Rectal smooth muscle tissue (tissue), 1 donor: ENCODE results near the gene HSD17B13.
"Not testable (repeated sequence)": the region's sequence is repeated elsewhere in the genome, so short reads cannot be mapped to it uniquely, and the experiment has no call there.

Source experiments
- H3K27ac ChIP-seq: one replicate; pipeline ENCODE4 v1.7.0; 2013; ENCODE audit warnings: low read depth, low read length, inconsistent platforms
- H3K27me3 ChIP-seq: one replicate; pipeline ENCODE4 v1.7.0; 2013; ENCODE audit warnings: low read length; ENCODE audit not compliant: control insufficient read depth, insufficient read depth
- H3K36me3 ChIP-seq: one replicate; pipeline ENCODE4 v1.7.0; 2013; ENCODE audit warnings: low read length; ENCODE audit not compliant: control insufficient read depth, insufficient read depth
- H3K4me1 ChIP-seq: one replicate; pipeline ENCODE4 v1.7.0; 2013; ENCODE audit warnings: low read length; ENCODE audit not compliant: control insufficient read depth, insufficient read depth
- H3K4me3 ChIP-seq: one replicate; pipeline ENCODE4 v1.7.0; 2013; ENCODE audit warnings: low read length
- H3K9ac ChIP-seq: one replicate; pipeline ENCODE4 v1.7.0; 2013; ENCODE audit warnings: low read length

Gene HSD17B13

GRCh38 chr4:87310691-87311335 lies 11.9 kb downstream of the HSD17B13 start:
- Histone ChIP-seq H3K36me3 (no peaks in the 10 kb centered on the region), H3K27me3 (no peaks in the 10 kb centered on the region), H3K4me1 (no peaks in the 10 kb centered on the region), H3K4me3 (no peak overlapping the region), H3K9ac (no peak overlapping the region), H3K27ac (no peak overlapping the region)

- Histone ChIP-seq H3K27ac (no peak overlapping the region), H3K4me3 (no peak overlapping the region), H3K27me3 (no peaks in the 10 kb centered on the region), H3K4me1 (no peaks in the 10 kb centered on the region), H3K9ac (no peak overlapping the region), H3K36me3 (no peaks in the 10 kb centered on the region)
These were observed 13.1 kb downstream of the HSD17B13 start for GRCh38 chr4:87309625-87310024.

GRCh38 chr4:87306056-87306455 lies 16.6 kb downstream of the HSD17B13 start:
- Histone ChIP-seq H3K27ac (no peak overlapping the region), H3K4me1 (no peaks in the 10 kb centered on the region), H3K9ac (no peak overlapping the region), H3K4me3 (no peak overlapping the region), H3K36me3 (no peaks in the 10 kb centered on the region), H3K27me3 (no peaks in the 10 kb centered on the region)

GRCh38 chr4:87305562-87305961 lies 17.1 kb downstream of the HSD17B13 start:
- no peaks in the 10 kb centered on the region for H3K36me3 ChIP-seq
- no peaks in the 10 kb centered on the region for H3K4me1 ChIP-seq
- H3K4me3 ChIP-seq: no peak overlapping the region
- H3K27ac ChIP-seq: no peak overlapping the region
- H3K27me3 ChIP-seq: no peaks in the 10 kb centered on the region
- H3K9ac ChIP-seq: no peak overlapping the region

GRCh38 chr4:87304745-87305432 lies 17.8 kb downstream of the HSD17B13 start:
- Histone ChIP-seq H3K4me3 (no peak overlapping the region), H3K27ac (no peak overlapping the region), H3K4me1 (no peaks in the 10 kb centered on the region), H3K36me3 (no peaks in the 10 kb centered on the region), H3K27me3 (no peaks in the 10 kb centered on the region), H3K9ac (no peak overlapping the region)

- no peaks in the 10 kb centered on the region for H3K36me3 ChIP-seq
- no peak overlapping the region for H3K9ac ChIP-seq
- H3K4me3 ChIP-seq: no peak overlapping the region
- no peak overlapping the region for H3K27ac ChIP-seq
- no peaks in the 10 kb centered on the region for H3K27me3 ChIP-seq
- no peaks in the 10 kb centered on the region for H3K4me1 ChIP-seq
These were observed 22.8 kb downstream of the HSD17B13 start for GRCh38 chr4:87299898-87300297.

GRCh38 chr4:87298362-87298761 lies 24.3 kb downstream of the HSD17B13 start:
- no peaks in the 10 kb centered on the region for H3K27me3 ChIP-seq
- H3K4me3 ChIP-seq: no peak overlapping the region
- H3K9ac ChIP-seq: no peak overlapping the region
- H3K36me3 ChIP-seq: no peaks in the 10 kb centered on the region
- H3K27ac ChIP-seq: no peak overlapping the region
- H3K4me1 ChIP-seq: no peaks in the 10 kb centered on the region

- H3K27me3 ChIP-seq, H3K4me1 ChIP-seq, H3K36me3 ChIP-seq, H3K9ac ChIP-seq, H3K27ac ChIP-seq, H3K4me3 ChIP-seq: not testable (repeated sequence)
These were observed 27.8 kb downstream of the HSD17B13 start for GRCh38 chr4:87294911-87295310.

GRCh38 chr4:87293889-87294288 lies 28.8 kb downstream of the HSD17B13 start:
- not testable (repeated sequence) for H3K27me3 ChIP-seq, H3K9ac ChIP-seq, H3K4me1 ChIP-seq, H3K36me3 ChIP-seq, H3K4me3 ChIP-seq, H3K27ac ChIP-seq

GRCh38 chr4:87286970-87287369 lies 35.7 kb downstream of the HSD17B13 start:
- Histone ChIP-seq H3K9ac (no peak overlapping the region), H3K27ac (no peak overlapping the region), H3K4me1 (no peaks in the 10 kb centered on the region)

GRCh38 chr4:87284268-87284667 lies 38.4 kb downstream of the HSD17B13 start:
- H3K4me3 ChIP-seq, H3K9ac ChIP-seq, H3K27me3 ChIP-seq, H3K4me1 ChIP-seq, H3K27ac ChIP-seq, H3K36me3 ChIP-seq: not testable (repeated sequence)

More at GRCh38 chr4:87286970-87287369, 35.7 kb downstream of the HSD17B13 start:
- H3K27me3 ChIP-seq: no peaks in the 10 kb centered on the region
- no peaks in the 10 kb centered on the region for H3K36me3 ChIP-seq
- no peak overlapping the region for H3K4me3 ChIP-seq

- Histone ChIP-seq H3K9ac (no peak overlapping the region), H3K4me1 (no peaks in the 10 kb centered on the region), H3K27ac (no peak overlapping the region), H3K27me3 (no peaks in the 10 kb centered on the region), H3K36me3 (no peaks in the 10 kb centered on the region), H3K4me3 (no peak overlapping the region)
These were observed 39.5 kb downstream of the HSD17B13 start for GRCh38 chr4:87283151-87283550.

- no peaks in the 10 kb centered on the region for H3K4me1 ChIP-seq
- H3K27ac ChIP-seq: no peak overlapping the region
These were observed 41.1 kb downstream of the HSD17B13 start for GRCh38 chr4:87281603-87282002.

More at GRCh38 chr4:87281603-87282002, 41.1 kb downstream of the HSD17B13 start:
- Histone ChIP-seq H3K9ac (no peak overlapping the region), H3K4me3 (no peak overlapping the region), H3K27me3 (no peaks in the 10 kb centered on the region), H3K36me3 (no peaks in the 10 kb centered on the region)
